PC-9 (cell line): ENCODE results near the gene BBS9.

Experiments
- CTCF ChIP-seq: fragments of 200-600 bp; sonication (generic); conservative IDR thresholded peaks from 2 replicates; pipeline ENCODE4 v1.6.1; 2017; ENCODE audit warnings: mixed run types, antibody characterized with exemption, mild to moderate bottlenecking, moderate library complexity
- EZH2 ChIP-seq: fragments of 200-600 bp; sonication (generic); IDR thresholded peaks from 2 replicates; pipeline ENCODE4 v1.8.0; 2017; ENCODE audit warnings: antibody characterized with exemption, low read depth

GRCh38 chr7:33152087-33152486, 22.7 kb downstream of the BBS9 start:
- TF ChIP-seq CTCF = no peak
- no peak for TF ChIP-seq EZH2
